Natural killer cell (primary cell): Measurements from ENCODE around the gene RAP2C. TPM values are rescaled to one million over a fixed set of nuclear protein-coding genes. Genes with fewer than 3 reads are reported as not detected.

Source experiments
- ATAC-seq, 3 donors: fragments of 150-1000 bp in 2 of 3; fragments of 200-7000 bp in 1 of 3; cut with Tn5 transposase; 1 replicate in 1 of 3; 2 replicates in 2 of 3; pipeline ENCODE4 v1.10.0; 2021; ENCODE audit warnings: mild to moderate bottlenecking in 2 of 3, moderate library complexity in 2 of 3
- DNase-seq, 2 donors: peaks; one replicate each; pipeline versions ENCODE4 v3.0.0 to v3.0.0-alpha.2; 2013 to 2021; ENCODE audit warnings: mixed read lengths in 1 of 2
- H3K27ac ChIP-seq: one replicate; pipeline ENCODE4 v1.5.1; 2013; ENCODE audit warnings: mild to moderate bottlenecking, low read length
- H3K27me3 ChIP-seq: one replicate; pipeline ENCODE4 v1.6.1; 2013; ENCODE audit warnings: low read length; ENCODE audit not compliant: control insufficient read depth, insufficient read depth
- H3K36me3 ChIP-seq: one replicate; pipeline ENCODE4 v1.6.1; 2013; ENCODE audit warnings: low read length; ENCODE audit not compliant: control insufficient read depth, insufficient read depth
- H3K4me1 ChIP-seq: one replicate; pipeline ENCODE4 v1.6.1; 2013; ENCODE audit warnings: low read length; ENCODE audit not compliant: control insufficient read depth, insufficient read depth
- H3K4me3 ChIP-seq: one replicate; pipeline ENCODE4 v1.5.1; 2013; ENCODE audit warnings: low read length
- H3K9me3 ChIP-seq: one replicate; pipeline ENCODE4 v1.6.1; 2013; ENCODE audit warnings: low read length; ENCODE audit not compliant: control insufficient read depth, insufficient read depth
- H3K27ac Mint-ChIP-seq, 2 donors: one replicate each; pipeline ENCODE4 v1.8.0; 2022; ENCODE audit warnings: mild to moderate bottlenecking in 2 of 2, mixed read lengths in 2 of 2, moderate library complexity in 1 of 2
- H3K27me3 Mint-ChIP-seq, 2 donors: one replicate each; pipeline ENCODE4 v1.8.0; 2022; ENCODE audit warnings: low read depth in 2 of 2, mixed read lengths in 2 of 2
- H3K36me3 Mint-ChIP-seq: one replicate; pipeline ENCODE4 v1.8.0; 2022; ENCODE audit warnings: mixed read lengths
- H3K4me1 Mint-ChIP-seq, 2 donors: one replicate each; pipeline ENCODE4 v1.8.0; 2022; ENCODE audit warnings: mixed read lengths in 2 of 2
- H3K4me3 Mint-ChIP-seq: one replicate; pipeline ENCODE4 v1.8.0; 2022; ENCODE audit warnings: mild to moderate bottlenecking, moderate library complexity, mixed read lengths
- H3K9me3 Mint-ChIP-seq, 2 donors: one replicate each; pipeline ENCODE4 v1.8.0; 2022; ENCODE audit warnings: mixed read lengths in 2 of 2
- CTCF ChIP-seq: fragments of 200-600 bp; IDR thresholded peaks from one replicate; pipeline ENCODE4 v1.8.0; 2022; ENCODE audit warnings: antibody characterized with exemption
- WGBS: methylation state at CpG from one replicate; pipeline ENCODE4 v1.1.7; 2013; ENCODE audit warnings: missing lambda C conversion rate; ENCODE audit not compliant: insufficient coverage; 5-methylcytosine and 5-hydroxymethylcytosine counted together
- intact Hi-C: fragments of 100-400 bp; cut with micrococcal nuclease; formaldehyde crosslinking; loops from one replicate; pipeline ENCODE4 v1.14.2; 2022
- total RNA-seq, 4 donors: library from RNA; stranded (reverse); fragments of 120-200 nt in 1 of 4; gene quantifications; one replicate each; pipeline versions ENCODE4 v1.2.3 to v1.2.4, GENCODE V29; 2013 to 2022

Gene RAP2C
- total RNA-seq, 3 donors from 2014 or later (not counting 1 experiment from before 2014, with no cell fraction given) = 58.1 to 66.4 (median 60.0) TPM

GRCh38 chrX:132187451-132187850 lies 31.8 kb downstream of the RAP2C start:
- no peaks in the 10 kb centered on the region for H3K9me3 Mint-ChIP-seq
- ATAC-seq (no peak), DNase-seq (no peak)
- H3K4me1 ChIP-seq = no peaks in the 10 kb centered on the region
- H3K27ac ChIP-seq = no peak overlapping the region
- WGBS = 85% methylated on average over 4 of the region's 4 CpGs
- no peaks in the 10 kb centered on the region for H3K4me1 Mint-ChIP-seq
- no peaks in the 10 kb centered on the region for H3K9me3 ChIP-seq
- no peak overlapping the region for H3K4me3 Mint-ChIP-seq
- intact Hi-C loops = no loop called here
- TF ChIP-seq CTCF = no peak
- H3K36me3 Mint-ChIP-seq = no peaks in the 10 kb centered on the region
- no peaks in the 10 kb centered on the region for H3K27me3 ChIP-seq
- no peak overlapping the region for H3K27ac Mint-ChIP-seq
- peaks cover 0 to 3% of the 10 kb centered on the region in 2 donors for H3K27me3 Mint-ChIP-seq
- H3K36me3 ChIP-seq = no peaks in the 10 kb centered on the region
- no peak overlapping the region for H3K4me3 ChIP-seq

GRCh38 chrX:132184871-132185270 lies 34.4 kb downstream of the RAP2C start:
- Histone ChIP-seq H3K36me3 (no peaks in the 10 kb centered on the region), H3K9me3 (no peaks in the 10 kb centered on the region), H3K27me3 (no peaks in the 10 kb centered on the region), H3K4me3 (no peak overlapping the region), H3K4me1 (no peaks in the 10 kb centered on the region), H3K27ac (no peak overlapping the region)
- H3K4me3 Mint-ChIP-seq = no peak overlapping the region
- H3K9me3 Mint-ChIP-seq = no peaks in the 10 kb centered on the region
- H3K27me3 Mint-ChIP-seq = peaks cover 0 to 3% of the 10 kb centered on the region in 2 donors
- DNase-seq = no peak
- H3K4me1 Mint-ChIP-seq = no peaks in the 10 kb centered on the region
- TF ChIP-seq CTCF = no peak
- WGBS = 89% methylated on average over 3 of the region's 4 CpGs
- intact Hi-C loops = no loop called here
- no peaks in the 10 kb centered on the region for H3K36me3 Mint-ChIP-seq
- no peak overlapping the region for H3K27ac Mint-ChIP-seq
- ATAC-seq = no peak

- no peak overlapping the region for H3K4me3 Mint-ChIP-seq
- WGBS = 88% methylated on average over 7 of the region's 7 CpGs
- Histone ChIP-seq H3K4me1 (no peaks in the 10 kb centered on the region), H3K36me3 (no peaks in the 10 kb centered on the region), H3K27me3 (no peaks in the 10 kb centered on the region), H3K4me3 (no peak overlapping the region), H3K9me3 (no peaks in the 10 kb centered on the region), H3K27ac (no peak overlapping the region)
- peaks cover 0 to 3% of the 10 kb centered on the region in 2 donors for H3K27me3 Mint-ChIP-seq
- ATAC-seq (no peak), DNase-seq (no peak)
- intact Hi-C loops = no loop called here
- H3K27ac Mint-ChIP-seq = no peak overlapping the region
- no peaks in the 10 kb centered on the region for H3K4me1 Mint-ChIP-seq
- H3K36me3 Mint-ChIP-seq = no peaks in the 10 kb centered on the region
- no peak for TF ChIP-seq CTCF
- H3K9me3 Mint-ChIP-seq = no peaks in the 10 kb centered on the region
Observed at GRCh38 chrX:132181364-132181763, 37.9 kb downstream of the RAP2C start.

GRCh38 chrX:132180929-132181328 lies 38.3 kb downstream of the RAP2C start:
- ATAC-seq (no peak), DNase-seq (no peak)
- Mint-ChIP-seq H3K9me3 (no peaks in the 10 kb centered on the region), H3K27ac (no peak overlapping the region), H3K4me3 (no peak overlapping the region), H3K36me3 (no peaks in the 10 kb centered on the region), H3K4me1 (no peaks in the 10 kb centered on the region), H3K27me3 (peaks cover 0 to 3% of the 10 kb centered on the region in 2 donors)
- Histone ChIP-seq H3K27ac (no peak overlapping the region), H3K27me3 (no peaks in the 10 kb centered on the region), H3K4me1 (no peaks in the 10 kb centered on the region), H3K4me3 (no peak overlapping the region), H3K36me3 (no peaks in the 10 kb centered on the region), H3K9me3 (no peaks in the 10 kb centered on the region)
- WGBS = 98% methylated on average over 3 of the region's 3 CpGs
- TF ChIP-seq CTCF = no peak
- intact Hi-C loops = no loop called here
